B cell (primary cell): Measurements from ENCODE around the gene SMC1B. TPM values are rescaled to one million over a fixed set of nuclear protein-coding genes. Genes with fewer than 3 reads are reported as not detected.

Source experiments
- ATAC-seq: fragments of 200-7000 bp; cut with Tn5 transposase; one replicate; pipeline ENCODE4 v1.10.0; 2021; ENCODE audit warnings: low read depth, mild to moderate bottlenecking, moderate number of reproducible peaks, moderate library complexity
- CTCF ChIA-PET: fragments of 350-600 bp; sonication (Branson Sonifier 250); formaldehyde crosslinking; loops from one replicate; lab custom pipeline; 2021; ENCODE audit warnings: antibody characterized with exemption, inconsistent platforms; lab: Charles Lee
- POLR2A ChIA-PET: fragments of 350-600 bp; sonication (Branson Sonifier 250); formaldehyde crosslinking; loops from one replicate; lab custom pipeline; 2021; ENCODE audit warnings: antibody characterized with exemption; lab: Charles Lee
- DNase-seq: peaks from one replicate; pipeline ENCODE4 v3.0.0; 2013
- H2AFZ ChIP-seq: 2 replicates; pipeline ENCODE4 v1.6.1; 2012; ENCODE audit warnings: mild to moderate bottlenecking, low read depth, low read length; ENCODE audit not compliant: insufficient read depth, poor library complexity, severe bottlenecking
- H3K27ac ChIP-seq, 2 donors: 1 replicate in 1 of 2; 2 replicates in 1 of 2; pipeline ENCODE4 v1.5.1; 2012 to 2013; ENCODE audit warnings: low read length in 2 of 2, mild to moderate bottlenecking in 2 of 2, moderate library complexity in 1 of 2
- H3K27me3 ChIP-seq, 4 experiments: fragments of 200-600 bp in 1 of 4; sonication (generic) in 1 of 4; replicated peaks in 1 of 4; 1 replicate in 2 of 4; 2 replicates in 2 of 4; pipeline versions ENCODE4 v1.6.1 to v1.7.0; 2013 to 2016; ENCODE audit warnings: low read length in 3 of 4, mild to moderate bottlenecking in 2 of 4, mixed read lengths in 1 of 4, moderate library complexity in 1 of 4; ENCODE audit not compliant: insufficient read depth in 4 of 4, control insufficient read depth in 3 of 4; ENCODE audit errors: control extremely low read depth in 1 of 4
- H3K36me3 ChIP-seq, 2 experiments: replicated peaks in 1 of 2; 1 replicate in 1 of 2; 2 replicates in 1 of 2; pipeline versions ENCODE4 v1.6.1 to v1.7.1; 2013; ENCODE audit warnings: low read length in 1 of 2; ENCODE audit not compliant: insufficient read depth in 2 of 2, control insufficient read depth in 1 of 2; ENCODE audit errors: control extremely low read depth in 1 of 2, extremely low read depth in 1 of 2
- H3K4me1 ChIP-seq, 2 donors: fragments of 200-600 bp in 1 of 2; sonication (generic) in 1 of 2; 1 replicate in 1 of 2; 2 replicates in 1 of 2; pipeline versions ENCODE4 v1.5.1 to v1.6.1; 2013 to 2017; ENCODE audit warnings: low read length in 2 of 2; ENCODE audit not compliant: control insufficient read depth in 2 of 2, insufficient read depth in 2 of 2
- H3K4me2 ChIP-seq: replicated peaks from 2 replicates; pipeline ENCODE3; 2012; ENCODE audit warnings: mild to moderate bottlenecking, low read depth, low read length; ENCODE audit not compliant: poor library complexity, severe bottlenecking
- H3K4me3 ChIP-seq, 5 experiments: fragments of 200-600 bp in 1 of 5; sonication (generic) in 1 of 5; 1 replicate in 3 of 5; 2 replicates in 2 of 5; pipeline versions ENCODE4 v1.5.1 to v1.7.0; 2011 to 2016; ENCODE audit warnings: low read length in 4 of 5, mild to moderate bottlenecking in 4 of 5, low read depth in 2 of 5, control low read depth in 1 of 5, moderate library complexity in 1 of 5; ENCODE audit not compliant: insufficient read depth in 1 of 5; ENCODE audit errors: control extremely low read depth in 1 of 5, extremely low read depth in 1 of 5
- H3K79me2 ChIP-seq: fragments of 200-600 bp; sonication (generic); one replicate; pipeline ENCODE4 v1.6.0; 2016; ENCODE audit warnings: low read length; ENCODE audit not compliant: control insufficient read depth, insufficient read depth
- H3K9ac ChIP-seq: fragments of 200-600 bp; sonication (generic); 2 replicates; pipeline ENCODE4 v1.6.1; 2017; ENCODE audit warnings: mild to moderate bottlenecking, low read length, moderate library complexity
- H3K9me3 ChIP-seq, 3 donors: one replicate each; pipeline versions ENCODE4 v1.6.1 to v1.7.1; 2013; ENCODE audit warnings: low read length in 2 of 3; ENCODE audit not compliant: control insufficient read depth in 2 of 3, insufficient read depth in 1 of 3; ENCODE audit errors: control extremely low read depth in 1 of 3
- H4K20me1 ChIP-seq: 2 replicates; pipeline ENCODE4 v1.6.0; 2012; ENCODE audit warnings: mild to moderate bottlenecking, low read length; ENCODE audit not compliant: insufficient read depth, control insufficient read depth, poor library complexity, severe bottlenecking
- H3K27ac Mint-ChIP-seq: one replicate; pipeline ENCODE4 v1.8.0; 2021; ENCODE audit warnings: mixed read lengths
- H3K27me3 Mint-ChIP-seq: one replicate; pipeline ENCODE4 v1.8.0; 2021; ENCODE audit warnings: mixed read lengths
- H3K4me1 Mint-ChIP-seq: one replicate; pipeline ENCODE4 v1.8.0; 2021; ENCODE audit warnings: mixed read lengths
- H3K4me3 Mint-ChIP-seq: one replicate; pipeline ENCODE4 v1.8.0; 2021; ENCODE audit warnings: mixed read lengths
- H3K9me3 Mint-ChIP-seq: one replicate; pipeline ENCODE4 v1.8.0; 2022; ENCODE audit warnings: mixed read lengths; ENCODE audit not compliant: insufficient read depth
- CTCF ChIP-seq: fragments of 200-600 bp; IDR thresholded peaks from one replicate; pipeline ENCODE4 v1.8.0; 2022; ENCODE audit warnings: antibody characterized with exemption, mild to moderate bottlenecking
- EZH2 ChIP-seq: IDR thresholded peaks from 2 replicates; pipeline ENCODE4 v1.6.1; 2012; ENCODE audit warnings: borderline replicate concordance, low read depth, mild to moderate bottlenecking, moderate library complexity, low read length; ENCODE audit not compliant: insufficient read depth, poor library complexity, severe bottlenecking
- WGBS: methylation state at CpG from one replicate; pipeline ENCODE4 v1.1.5; 2013; ENCODE audit warnings: missing lambda C conversion rate; ENCODE audit not compliant: insufficient coverage; 5-methylcytosine and 5-hydroxymethylcytosine counted together
- intact Hi-C: fragments of 100-400 bp; cut with micrococcal nuclease; formaldehyde crosslinking; loops from one replicate; pipeline ENCODE4 v1.10.0; 2022
- polyA plus RNA-seq: library from polyadenylated mRNA; depleted of rRNA; stranded (reverse); fragments of >200 nt; gene quantifications from 2 replicates; pipeline ENCODE4 v1.2.3, GENCODE V29; 2012
- total RNA-seq, 2 donors: library from RNA; stranded (reverse); fragments of 120-200 nt in 1 of 2; gene quantifications; 1 replicate in 1 of 2; 2 replicates in 1 of 2; pipeline versions ENCODE4 v1.2.3 to v1.2.4, GENCODE V29; 2013 to 2022

Gene SMC1B
- total and polyA plus RNA-seq, 2 donors (not counting 1 experiment from before 2014, with no cell fraction given) = 0.07 TPM; not detected in 1

GRCh38 chr22:45455212-45455611 lies 41.8 kb upstream of the SMC1B start:
- no peak overlapping the region for H3K27ac Mint-ChIP-seq
- WGBS = 95% methylated on average over 14 of the region's 14 CpGs
- no peaks in the 10 kb centered on the region for H3K4me1 Mint-ChIP-seq
- H3K36me3 ChIP-seq = no peaks in the 10 kb centered on the region
- H2AFZ ChIP-seq = no peak overlapping the region
- H3K9ac ChIP-seq = no peak overlapping the region
- no peak overlapping the region for H3K4me2 ChIP-seq
- H3K27me3 ChIP-seq = peaks cover 0 to 2% (median under 1%) of the 10 kb centered on the region in 4 experiments
- CTCF ChIA-PET = interaction anchor here (1.2 kb wide), 1 partner anchor 21 kb away, joined by 3 read pairs; no protein-coding TSS in a partner anchor
- intact Hi-C loops = no loop called here
- TF ChIP-seq EZH2 (no peak), CTCF (no peak)
- no peaks in the 10 kb centered on the region for H4K20me1 ChIP-seq
- no peak overlapping the region for H3K4me3 ChIP-seq
- POLR2A ChIA-PET = no interaction called here
- DNase-seq (no peak), ATAC-seq (no peak)
- H3K4me1 ChIP-seq = no peaks in the 10 kb centered on the region
- no peak overlapping the region for H3K4me3 Mint-ChIP-seq
- peaks cover 17% of the 10 kb centered on the region for H3K27me3 Mint-ChIP-seq
- no peak overlapping the region for H3K27ac ChIP-seq
- no peaks in the 10 kb centered on the region for H3K9me3 Mint-ChIP-seq
- H3K79me2 ChIP-seq = no peaks in the 10 kb centered on the region
- no peaks in the 10 kb centered on the region for H3K9me3 ChIP-seq

GRCh38 chr22:45454275-45454674 lies 40.9 kb upstream of the SMC1B start:
- intact Hi-C loops = no loop called here
- H3K27ac Mint-ChIP-seq = no peak overlapping the region
- Histone ChIP-seq H3K27ac (no peak overlapping the region), H3K4me2 (no peak overlapping the region), H3K9ac (no peak overlapping the region), H3K36me3 (no peaks in the 10 kb centered on the region), H4K20me1 (no peaks in the 10 kb centered on the region), H3K9me3 (no peaks in the 10 kb centered on the region), H2AFZ (no peak overlapping the region), H3K4me1 (no peaks in the 10 kb centered on the region), H3K27me3 (peaks cover 0 to 5% (median 1%) of the 10 kb centered on the region in 4 experiments), H3K79me2 (no peaks in the 10 kb centered on the region), H3K4me3 (no peak overlapping the region)
- H3K4me1 Mint-ChIP-seq = no peaks in the 10 kb centered on the region
- no peak for TF ChIP-seq CTCF
- no peak for TF ChIP-seq EZH2
- H3K4me3 Mint-ChIP-seq = no peak overlapping the region
- no peaks in the 10 kb centered on the region for H3K9me3 Mint-ChIP-seq
- no peak for ATAC-seq
- no peak for DNase-seq
- H3K27me3 Mint-ChIP-seq = peaks cover 17% of the 10 kb centered on the region
- CTCF ChIA-PET = no interaction called here
- POLR2A ChIA-PET = no interaction called here
- 71% methylated on average over 1 of the region's 4 CpGs for whole genome bisulfite sequencing
